ENCODE measurements around the gene METTL15.

Gene METTL15

GRCh38 chr11:28104425-28104824, 3.8 kb upstream of the METTL15 start:
- no peak for TF ChIP-seq CTCF (conservative IDR thresholded peaks at IDR 0.05; ENCODE audit: low read depth, low read length)
- no peak overlapping the region for H3K4me3 ChIP-seq (ENCODE audit: low read length)
- DNase-seq (ENCODE audit: low read depth), result no peak

GRCh38 chr11:28104984-28105383, 3.2 kb upstream of the METTL15 start:
- TF ChIP-seq CTCF (conservative IDR thresholded peaks at IDR 0.05; ENCODE audit: low read depth, low read length), result no peak
- no peak overlapping the region for H3K4me3 ChIP-seq (ENCODE audit: low read length)
- no peak for DNase-seq (ENCODE audit: low read depth)

GRCh38 chr11:28105869-28106268, 2.3 kb upstream of the METTL15 start:
- H3K4me3 ChIP-seq (ENCODE audit: low read length), result peak overlapping the region; percentile 77
- no peak for DNase-seq (ENCODE audit: low read depth)
- TF ChIP-seq CTCF (conservative IDR thresholded peaks at IDR 0.05; ENCODE audit: low read depth, low read length), result no peak

GRCh38 chr11:28106353-28107043, 1.7 kb upstream of the METTL15 start:
- DNase-seq (ENCODE audit: low read depth), result no peak
- no peak for TF ChIP-seq CTCF (conservative IDR thresholded peaks at IDR 0.05; ENCODE audit: low read depth, low read length)
- peak overlapping the region; percentile 77 for H3K4me3 ChIP-seq (ENCODE audit: low read length)

GRCh38 chr11:28107191-28107749, 918 bp upstream of the METTL15 start:
- DNase-seq (ENCODE audit: low read depth), result no peak
- peak overlapping the region; percentile 77 for H3K4me3 ChIP-seq (ENCODE audit: low read length)
- no peak for TF ChIP-seq CTCF (conservative IDR thresholded peaks at IDR 0.05; ENCODE audit: low read depth, low read length)

- no peak for TF ChIP-seq CTCF (conservative IDR thresholded peaks at IDR 0.05; ENCODE audit: low read depth, low read length)
- H3K4me3 ChIP-seq (ENCODE audit: low read length), result peak overlapping the region; percentile 65
- DNase-seq (ENCODE audit: low read depth), result no peak
Measured at GRCh38 chr11:28108958-28109357, 770 bp downstream of the METTL15 start.

Data from retinal pigment epithelial cell (primary cell).